ENCODE results near the gene GPR183.

The GPR183 gene

GRCh38 chr13:99269627-99270241 lies 37.5 kb downstream of the GPR183 start:
- ChIA-PET CTCF (interaction anchor here (1.3 to 3.4 kb wide), 3 partner anchors 11 to 167 kb away, joined by 3 to 17 read pairs (median 15); no protein-coding TSS in a partner anchor), POLR2A (interaction anchor here (1.1 kb wide), 1 partner anchor 72 kb away, joined by 3 read pairs; no protein-coding TSS in a partner anchor)
- no peak for TF ChIP-seq CTBP1 (IDR thresholded peaks at IDR 0.05; ENCODE audit: borderline replicate concordance)
- TF ChIP-seq, protein P1, sequence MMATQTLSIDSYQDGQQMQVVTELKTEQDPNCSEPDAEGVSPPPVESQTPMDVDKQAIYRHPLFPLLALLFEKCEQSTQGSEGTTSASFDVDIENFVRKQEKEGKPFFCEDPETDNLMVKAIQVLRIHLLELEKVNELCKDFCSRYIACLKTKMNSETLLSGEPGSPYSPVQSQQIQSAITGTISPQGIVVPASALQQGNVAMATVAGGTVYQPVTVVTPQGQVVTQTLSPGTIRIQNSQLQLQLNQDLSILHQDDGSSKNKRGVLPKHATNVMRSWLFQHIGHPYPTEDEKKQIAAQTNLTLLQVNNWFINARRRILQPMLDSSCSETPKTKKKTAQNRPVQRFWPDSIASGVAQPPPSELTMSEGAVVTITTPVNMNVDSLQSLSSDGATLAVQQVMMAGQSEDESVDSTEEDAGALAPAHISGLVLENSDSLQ (IDR thresholded peaks at IDR 0.05) = no peak
- no peak for TF ChIP-seq L3MBTL2 (conservative IDR thresholded peaks at IDR 0.05)
- TF ChIP-seq FOXA1 (IDR thresholded peaks at IDR 0.05) = no peak
- no peak for TF ChIP-seq TARDBP (IDR thresholded peaks at IDR 0.05)
- TF ChIP-seq FOXM1 (IDR thresholded peaks at IDR 0.05; ENCODE audit: borderline replicate concordance) = no peak
- TF ChIP-seq NFRKB (IDR thresholded peaks at IDR 0.05) = no peak
- no peak for TF ChIP-seq HDGF (IDR thresholded peaks at IDR 0.05; ENCODE audit: borderline replicate concordance)
- no peak for TF ChIP-seq ARNT (IDR thresholded peaks at IDR 0.05)
- no peak for TF ChIP-seq BHLHE40 (IDR thresholded peaks at IDR 0.05; ENCODE audit: borderline replicate concordance)
- TF ChIP-seq ZNF384 (IDR thresholded peaks at IDR 0.05) = no peak
- no peak for TF ChIP-seq SP1 (IDR thresholded peaks at IDR 0.05)
- TF ChIP-seq SUZ12 (IDR thresholded peaks at IDR 0.05) = no peak
- TF ChIP-seq ELF4 (IDR thresholded peaks at IDR 0.05) = no peak
- no peak for TF ChIP-seq FOXK2 (IDR thresholded peaks at IDR 0.05)
- no peak for DNase-seq (ENCODE audit: extremely low spot score)

DNA sequence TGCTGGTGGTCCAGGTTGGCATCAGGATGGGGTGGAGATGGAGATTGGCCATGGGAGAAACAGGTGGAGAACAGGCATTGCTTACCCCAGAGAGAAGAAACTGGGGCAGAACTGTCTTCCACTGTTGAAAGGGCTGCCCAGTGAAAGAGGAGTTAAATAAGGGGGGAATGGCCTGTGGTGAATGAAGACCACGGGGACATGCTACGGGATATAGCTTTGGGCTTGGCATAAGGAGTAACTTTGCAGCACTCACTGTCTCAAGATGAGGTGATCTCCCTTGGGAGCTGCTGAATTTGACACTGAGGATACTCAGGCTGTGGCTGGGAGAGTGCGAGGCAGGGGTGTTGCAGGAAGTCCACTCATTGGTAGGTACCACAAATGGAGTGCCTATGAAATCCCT lies 38.4 kb downstream of the GPR183 start:
- DNase-seq (ENCODE audit: extremely low spot score) = no peak
- ChIA-PET CTCF (interaction anchor here (2.9 to 3.4 kb wide), 2 partner anchors 93 to 167 kb away, joined by 15 to 17 read pairs; no protein-coding TSS in a partner anchor), POLR2A (interaction anchor here (1.1 kb wide), 1 partner anchor 71 kb away, joined by 3 read pairs; no protein-coding TSS in a partner anchor)
- no peak for TF ChIP-seq LEF1 (IDR thresholded peaks at IDR 0.05; ENCODE audit: borderline replicate concordance)
- TF ChIP-seq FOXA1 (IDR thresholded peaks at IDR 0.05) = no peak
- TF ChIP-seq SP1 (IDR thresholded peaks at IDR 0.05) = no peak
- no peak for TF ChIP-seq NFRKB (IDR thresholded peaks at IDR 0.05)
- TF ChIP-seq L3MBTL2 (conservative IDR thresholded peaks at IDR 0.05) = no peak
- TF ChIP-seq CTBP1 (IDR thresholded peaks at IDR 0.05; ENCODE audit: borderline replicate concordance) = no peak
- no peak for TF ChIP-seq ARNT (IDR thresholded peaks at IDR 0.05)
- TF ChIP-seq ELF4 (IDR thresholded peaks at IDR 0.05) = no peak

GRCh38 chr13:99267927-99268326 lies 39.3 kb downstream of the GPR183 start:
- no peak for DNase-seq (ENCODE audit: extremely low spot score)
- CTCF ChIA-PET = interaction anchor here (1.0 to 1.2 kb wide), 2 partner anchors 62 to 92 kb away, joined by 3 to 6 read pairs; no protein-coding TSS in a partner anchor
- TF ChIP-seq SUZ12 (IDR thresholded peaks at IDR 0.05) (no peak), FOXA1 (IDR thresholded peaks at IDR 0.05) (no peak), ELF4 (IDR thresholded peaks at IDR 0.05) (no peak), FOXM1 (IDR thresholded peaks at IDR 0.05; ENCODE audit: borderline replicate concordance) (no peak), BHLHE40 (IDR thresholded peaks at IDR 0.05; ENCODE audit: borderline replicate concordance) (no peak), L3MBTL2 (conservative IDR thresholded peaks at IDR 0.05) (no peak), FOXK2 (IDR thresholded peaks at IDR 0.05) (no peak), CTBP1 (IDR thresholded peaks at IDR 0.05; ENCODE audit: borderline replicate concordance) (no peak), ARNT (IDR thresholded peaks at IDR 0.05) (no peak), HDGF (IDR thresholded peaks at IDR 0.05; ENCODE audit: borderline replicate concordance) (no peak), LEF1 (IDR thresholded peaks at IDR 0.05; ENCODE audit: borderline replicate concordance) (no peak), TARDBP (IDR thresholded peaks at IDR 0.05) (no peak)
- TF ChIP-seq, protein P1 (IDR thresholded peaks at IDR 0.05) = no peak
- POLR2A ChIA-PET = interaction anchor here (3.0 kb wide), 1 partner anchor 67 kb away, joined by 12 read pairs; the partner anchor contains the start of gene UBAC2

DNA sequence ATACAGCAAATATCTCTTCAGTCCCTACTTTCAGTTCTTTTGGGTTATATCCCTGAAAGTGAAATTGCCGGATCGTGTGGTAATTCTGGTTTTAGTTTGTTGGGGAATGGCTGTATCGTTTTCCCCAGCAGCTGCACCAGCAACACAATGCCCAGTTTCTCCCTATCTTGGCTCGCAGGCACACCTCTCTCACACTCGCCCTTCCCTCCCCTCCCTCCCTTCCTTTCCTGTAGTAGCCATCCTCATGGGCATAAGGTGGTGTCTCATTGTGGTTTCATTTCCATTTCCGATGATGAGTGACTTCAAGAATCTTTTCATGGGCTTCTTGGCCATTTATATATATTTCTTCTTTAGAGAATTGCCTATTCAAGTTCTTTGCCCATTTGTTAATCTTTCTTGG lies 40.4 kb downstream of the GPR183 start:
- TF ChIP-seq BHLHE40 (IDR thresholded peaks at IDR 0.05; ENCODE audit: borderline replicate concordance) (no peak), L3MBTL2 (conservative IDR thresholded peaks at IDR 0.05) (no peak), HDGF (IDR thresholded peaks at IDR 0.05; ENCODE audit: borderline replicate concordance) (no peak), SP1 (IDR thresholded peaks at IDR 0.05) (no peak), ELF4 (IDR thresholded peaks at IDR 0.05) (no peak), FOXM1 (IDR thresholded peaks at IDR 0.05; ENCODE audit: borderline replicate concordance) (no peak), NFRKB (IDR thresholded peaks at IDR 0.05) (no peak), LEF1 (IDR thresholded peaks at IDR 0.05; ENCODE audit: borderline replicate concordance) (no peak), FOXK2 (IDR thresholded peaks at IDR 0.05) (no peak), FOXA1 (IDR thresholded peaks at IDR 0.05) (no peak), SUZ12 (IDR thresholded peaks at IDR 0.05) (no peak), ARNT (IDR thresholded peaks at IDR 0.05) (no peak), ZNF384 (IDR thresholded peaks at IDR 0.05) (no peak), CTBP1 (IDR thresholded peaks at IDR 0.05; ENCODE audit: borderline replicate concordance) (no peak)
- TF ChIP-seq, protein P1 (IDR thresholded peaks at IDR 0.05) = no peak
- POLR2A ChIA-PET = interaction anchor here (3.0 kb wide), 1 partner anchor 66 kb away, joined by 12 read pairs; the partner anchor contains the start of gene UBAC2
- no peak for DNase-seq (ENCODE audit: extremely low spot score)
- CTCF ChIA-PET = interaction anchor here (0.6 to 1.3 kb wide), 8 partner anchors 15 to 216 kb away, joined by 3 to 29 read pairs (median 4); no protein-coding TSS in a partner anchor

- peak; percentile 45 for DNase-seq (ENCODE audit: extremely low spot score)
- CTCF ChIA-PET = interaction anchor here (0.7 to 1.3 kb wide), 8 partner anchors 14 to 215 kb away, joined by 3 to 29 read pairs (median 4); no protein-coding TSS in a partner anchor
These were observed 41.3 kb downstream of the GPR183 start for GRCh38 chr13:99265821-99266426.

More at GRCh38 chr13:99265821-99266426, 41.3 kb downstream of the GPR183 start:
- TF ChIP-seq HDGF (IDR thresholded peaks at IDR 0.05; ENCODE audit: borderline replicate concordance) (no peak), ZNF384 (IDR thresholded peaks at IDR 0.05) (no peak), ELF4 (IDR thresholded peaks at IDR 0.05) (no peak), LEF1 (IDR thresholded peaks at IDR 0.05; ENCODE audit: borderline replicate concordance) (no peak), SUZ12 (IDR thresholded peaks at IDR 0.05) (no peak)
- POLR2A ChIA-PET = interaction anchor here (3.0 kb wide), 1 partner anchor 65 kb away, joined by 12 read pairs; the partner anchor contains the start of gene UBAC2

Measured in HEK293T (cell line).